ENCODE measurements around the gene NOM1.

NOM1 gene

DNA sequence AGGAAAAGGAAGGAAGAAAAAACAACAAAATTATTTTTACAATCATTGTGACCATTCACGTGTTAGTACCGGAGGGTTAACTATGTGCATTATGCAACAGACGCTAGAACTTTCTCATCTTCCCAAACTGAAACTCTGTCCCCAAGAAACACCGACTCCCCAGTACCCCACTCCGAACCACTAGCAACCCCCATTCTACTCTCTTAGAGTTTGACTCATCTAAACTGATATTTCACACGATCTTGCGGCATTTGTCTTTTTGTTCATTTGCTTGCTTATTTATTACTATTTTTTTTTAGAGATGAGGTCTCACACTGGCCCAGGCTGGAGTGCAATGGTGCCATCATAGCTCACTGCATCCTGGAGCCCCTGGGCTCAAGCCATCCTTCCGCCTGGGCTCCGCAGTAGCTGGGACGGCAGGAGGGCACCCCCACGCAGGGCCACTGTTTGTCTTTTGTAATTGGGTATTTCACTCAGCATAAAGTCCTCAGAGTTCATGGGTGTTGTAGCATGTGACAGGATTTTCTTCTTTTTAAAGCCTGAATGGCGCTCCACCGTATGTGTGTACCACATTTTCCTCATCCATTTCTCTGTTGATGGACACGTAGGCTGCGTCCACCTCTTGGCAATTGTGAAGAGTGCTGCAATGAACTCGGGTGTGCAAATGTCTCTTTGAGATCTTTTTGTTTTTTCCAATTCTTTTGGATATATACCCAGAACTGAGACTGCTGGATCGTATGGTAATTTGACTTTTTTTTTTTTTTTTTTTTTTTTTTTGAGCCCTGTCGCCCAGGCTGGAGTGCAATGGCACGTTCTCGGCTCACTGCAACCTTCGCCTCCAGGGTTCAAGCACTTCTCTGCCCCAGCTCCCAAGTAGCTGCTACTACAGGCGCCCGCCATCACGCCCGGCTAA lies 51.5 kb downstream of the NOM1 start:
- TF ChIP-seq, protein P1, sequence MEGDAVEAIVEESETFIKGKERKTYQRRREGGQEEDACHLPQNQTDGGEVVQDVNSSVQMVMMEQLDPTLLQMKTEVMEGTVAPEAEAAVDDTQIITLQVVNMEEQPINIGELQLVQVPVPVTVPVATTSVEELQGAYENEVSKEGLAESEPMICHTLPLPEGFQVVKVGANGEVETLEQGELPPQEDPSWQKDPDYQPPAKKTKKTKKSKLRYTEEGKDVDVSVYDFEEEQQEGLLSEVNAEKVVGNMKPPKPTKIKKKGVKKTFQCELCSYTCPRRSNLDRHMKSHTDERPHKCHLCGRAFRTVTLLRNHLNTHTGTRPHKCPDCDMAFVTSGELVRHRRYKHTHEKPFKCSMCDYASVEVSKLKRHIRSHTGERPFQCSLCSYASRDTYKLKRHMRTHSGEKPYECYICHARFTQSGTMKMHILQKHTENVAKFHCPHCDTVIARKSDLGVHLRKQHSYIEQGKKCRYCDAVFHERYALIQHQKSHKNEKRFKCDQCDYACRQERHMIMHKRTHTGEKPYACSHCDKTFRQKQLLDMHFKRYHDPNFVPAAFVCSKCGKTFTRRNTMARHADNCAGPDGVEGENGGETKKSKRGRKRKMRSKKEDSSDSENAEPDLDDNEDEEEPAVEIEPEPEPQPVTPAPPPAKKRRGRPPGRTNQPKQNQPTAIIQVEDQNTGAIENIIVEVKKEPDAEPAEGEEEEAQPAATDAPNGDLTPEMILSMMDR (IDR thresholded peaks at IDR 0.05; ENCODE audit: low read depth, low read length) = no peak
- H3K4me3 ChIP-seq (ENCODE audit: low read depth, low read length) = no peak overlapping the region

DNA sequence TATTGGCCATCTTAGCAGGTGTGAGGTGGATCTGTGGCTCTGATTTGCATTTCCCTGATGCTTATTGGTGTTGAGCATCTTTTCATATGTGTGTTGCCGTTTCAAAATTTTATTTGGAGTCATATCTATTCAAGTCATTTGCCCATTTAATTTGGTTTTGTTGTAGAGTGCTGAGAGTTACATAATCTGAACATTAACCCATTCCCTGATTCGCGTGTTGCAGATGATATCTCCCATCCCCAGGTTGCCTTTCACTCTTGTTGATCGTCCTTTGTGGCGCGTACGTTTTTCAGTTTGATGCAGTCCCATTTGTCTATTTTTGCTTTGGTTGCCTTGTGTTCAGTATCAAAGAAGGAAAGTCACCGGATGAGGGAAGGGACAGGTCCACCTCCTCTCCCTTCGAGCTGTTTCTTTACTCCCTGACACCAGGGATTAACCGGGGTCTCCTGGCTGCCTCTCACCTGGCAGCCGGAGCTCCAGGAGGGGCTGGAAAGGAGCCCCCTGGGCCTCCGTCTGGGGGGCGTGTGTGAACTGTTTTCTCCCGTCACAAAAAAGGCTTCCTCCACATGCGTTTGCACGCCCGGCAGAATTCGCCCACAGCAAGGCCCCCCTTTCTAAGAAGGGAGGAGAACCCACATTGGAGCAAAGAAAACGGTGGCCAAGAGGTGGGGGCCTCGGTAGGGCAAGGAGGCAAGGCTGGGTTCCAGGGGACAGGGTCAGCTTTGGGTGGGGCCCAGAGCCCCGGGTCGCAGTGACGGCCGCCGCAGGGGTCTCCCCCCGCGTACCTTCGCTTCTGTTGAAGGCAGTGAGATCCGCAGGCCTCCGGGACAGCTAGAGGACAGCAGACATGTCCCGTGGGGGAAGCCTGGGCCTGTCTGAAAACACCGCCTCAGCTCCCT lies 52.7 kb downstream of the NOM1 start:
- TF ChIP-seq, protein P1 (IDR thresholded peaks at IDR 0.05; ENCODE audit: low read depth, low read length) = no peak
- no peak overlapping the region for H3K4me3 ChIP-seq (ENCODE audit: low read depth, low read length)

GRCh38 chr7:157002819-157003421 lies 53.4 kb downstream of the NOM1 start:
- no peak overlapping the region for H3K4me3 ChIP-seq (ENCODE audit: low read depth, low read length)
- TF ChIP-seq, protein P1 (IDR thresholded peaks at IDR 0.05; ENCODE audit: low read depth, low read length) = no peak

- no peak overlapping the region for H3K4me3 ChIP-seq (ENCODE audit: low read depth, low read length)
- TF ChIP-seq, protein P1 (IDR thresholded peaks at IDR 0.05; ENCODE audit: low read depth, low read length) = no peak
Measured at GRCh38 chr7:157003445-157003755, 53.9 kb downstream of the NOM1 start.

GRCh38 chr7:157003756-157004520 lies 54.4 kb downstream of the NOM1 start:
- H3K4me3 ChIP-seq (ENCODE audit: low read depth, low read length) = no peak overlapping the region
- TF ChIP-seq, protein P1 (IDR thresholded peaks at IDR 0.05; ENCODE audit: low read depth, low read length) = no peak

- no peak overlapping the region for H3K4me3 ChIP-seq (ENCODE audit: low read depth, low read length)
- TF ChIP-seq, protein P1 (IDR thresholded peaks at IDR 0.05; ENCODE audit: low read depth, low read length) = no peak
Measured at GRCh38 chr7:157004521-157005455, 55.3 kb downstream of the NOM1 start.

All from WI38 (cell line).